K562 (cell line): ENCODE measurements around the gene KDM4F. TPM values are rescaled to one million over a fixed set of nuclear protein-coding genes. Genes with fewer than 3 reads are reported as not detected.
A peak's percentile ranks its signal among the peaks of the same experiment; 100 is the strongest.

Source experiments
- HDAC1 ChIP-seq, 2 experiments: fragments of 450-650 bp; IDR thresholded peaks; 2 replicates each; pipeline ENCODE4 v1.6.1; 2016 to 2017; ENCODE audit warnings: inconsistent platforms in 1 of 2, mild to moderate bottlenecking in 1 of 2, moderate library complexity in 1 of 2
- HOMEZ ChIP-seq: fragments of 250-450 bp; sonication (Bioruptor Pico); IDR thresholded peaks from 2 replicates; pipeline ENCODE4 v1.4.0; 2020; ENCODE audit warnings: mild to moderate bottlenecking, moderate library complexity
- MGA ChIP-seq: fragments of 450-650 bp; IDR thresholded peaks from 2 replicates; pipeline ENCODE4 v1.6.1; 2016; ENCODE audit warnings: mild to moderate bottlenecking, moderate library complexity
- MYNN ChIP-seq, 2 experiments: sonication (generic); formaldehyde crosslinking in 1 of 2; IDR thresholded peaks; 2 replicates each; pipeline versions ENCODE4 v1.5.0 to v1.6.1; 2016 to 2020; ENCODE audit warnings: antibody characterized with exemption in 1 of 2, missing genetic modification reagents in 1 of 2
- SRSF3 ChIP-seq: fragments of 200-400 bp; formaldehyde crosslinking; IDR thresholded peaks from 2 replicates; pipeline ENCODE4 v1.6.1; 2016; ENCODE audit warnings: mild to moderate bottlenecking, low read length, moderate library complexity; ENCODE audit not compliant: insufficient read depth
- ZBTB7A ChIP-seq: IDR thresholded peaks from 2 replicates; pipeline ENCODE4 v1.6.1; 2011; ENCODE audit warnings: low read depth, mild to moderate bottlenecking, low read length, moderate library complexity, borderline replicate concordance; ENCODE audit not compliant: control insufficient read depth
- ZBTB9 ChIP-seq: fragments of 450-650 bp; formaldehyde crosslinking; IDR thresholded peaks from 2 replicates; pipeline ENCODE4 v1.4.0; 2020; ENCODE audit warnings: mild to moderate bottlenecking, moderate library complexity
- ZKSCAN1 ChIP-seq: fragments of 150-350 bp; IDR thresholded peaks from 2 replicates; pipeline ENCODE4 v1.6.1; 2016; ENCODE audit warnings: low read depth, low read length
- ZNF143 ChIP-seq: sonication (generic); formaldehyde crosslinking; IDR thresholded peaks from 2 replicates; pipeline ENCODE4 v1.9.0; 2022; ENCODE audit warnings: mild to moderate bottlenecking, missing genetic modification reagents
- ZNF639 ChIP-seq, 2 experiments: fragments of 200-800 bp in 1 of 2; sonication (Bioruptor generic) in 1 of 2; sonication (generic) in 1 of 2; formaldehyde crosslinking in 1 of 2; IDR thresholded peaks in 1 of 2; conservative IDR thresholded peaks in 1 of 2; 2 replicates each; pipeline versions ENCODE4 v1.5.0 to v1.6.1; 2016 to 2020; ENCODE audit warnings: missing compliant biosample characterization in 1 of 2, missing genetic modification characterization in 1 of 2, missing genetic modification reagents in 1 of 2
- ZNF780A ChIP-seq: fragments of 250-450 bp; sonication (Bioruptor Pico); IDR thresholded peaks from 2 replicates; pipeline ENCODE4 v1.5.0; 2021; ENCODE audit warnings: mild to moderate bottlenecking
- polyA plus RNA-seq, 8 experiments: library from polyadenylated mRNA; depleted of rRNA in 4 of 8; stranded (reverse) in 5 of 8; unstranded in 3 of 8; fragments of >200 nt; fragmentation: Nextera tagmentation in 2 of 8; fragmentation: Illumina TruSeq in 1 of 8; extraction: Ambion mirVana in 2 of 8; extraction: Trizol in 1 of 8; gene quantifications; 2 replicates each; pipeline versions ENCODE4 v1.2.1 to v1.2.3, GENCODE V29; 2011 to 2014; ENCODE audit warnings: inconsistent platforms in 1 of 8, missing spikeins in 1 of 8
- total RNA-seq, 7 experiments: library from RNA; depleted of rRNA in 6 of 7; stranded (reverse); fragments of >200 nt in 6 of 7; fragmentation: Illumina TruSeq in 2 of 7; extraction: Trizol in 2 of 7; gene quantifications; 2 replicates each; pipeline versions ENCODE4 v1.2.1 to v1.2.3, GENCODE V29; 2011 to 2021; ENCODE audit warnings: low replicate concordance in 1 of 7

Gene KDM4F
- total and polyA plus RNA-seq, 9 of the 15 experiments (the other 6 are each of a cell fraction or from before 2014, with no cell fraction given) = not detected

- TF ChIP-seq MGA = peak; percentile 98
- no peak for TF ChIP-seq ZBTB7A
- TF ChIP-seq HOMEZ (CRISPR knock-in tag) = no peak
- TF ChIP-seq ZKSCAN1 = no peak
- TF ChIP-seq ZNF780A (CRISPR knock-in tag) = no peak
- peak in 1 of 2 experiments; percentile 63; a peak in 2 of 4 replicates for TF ChIP-seq HDAC1 (IDR thresholded peaks at IDR 0.05)
- no peak for TF ChIP-seq SRSF3
- TF ChIP-seq ZNF639 (CRISPR knock-in tag; conservative IDR thresholded peaks at IDR 0.05 in 1 of 2, IDR thresholded peaks at IDR 0.05 in 1 of 2) = peak in 1 of 2 experiments; percentile 66; a peak in 2 of 4 replicates
- TF ChIP-seq MYNN (IDR thresholded peaks at IDR 0.05) = no peak
- TF ChIP-seq MYNN (CRISPR knock-in tag; IDR thresholded peaks at IDR 0.05) = no peak
- TF ChIP-seq ZNF143 (CRISPR knock-in tag) = no peak
- no peak for TF ChIP-seq ZBTB9 (CRISPR knock-in tag)
Observed at GRCh38 chr11:95068549-95068948, 19.3 kb downstream of the KDM4F start (continued).
